Esophagus squamous epithelium (tissue), 5 donors: ENCODE data around the gene BGLAP. TPM values are rescaled to one million over a fixed set of nuclear protein-coding genes. Genes with fewer than 3 reads are reported as not detected.

Source experiments
- DNase-seq: peaks from one replicate; lab custom pipeline; 2025; lab: John Stamatoyannopoulos, UW
- H3K27ac ChIP-seq, 4 donors: fragments of 200-600 bp; sonication (generic); one replicate each; pipeline ENCODE4 v1.5.1; 2016 to 2019; ENCODE audit warnings: mild to moderate bottlenecking in 1 of 4
- H3K27me3 ChIP-seq, 4 donors: fragments of 200-600 bp; sonication (generic); 1 replicate in 3 of 4; 2 replicates in 1 of 4; pipeline versions ENCODE4 v1.5.1 to v1.6.0; 2017 to 2021; ENCODE audit warnings: antibody characterized with exemption in 1 of 4
- H3K36me3 ChIP-seq, 3 donors: fragments of 200-600 bp; sonication (generic); one replicate each; pipeline ENCODE4 v1.5.1; 2016 to 2019
- H3K4me1 ChIP-seq, 3 donors: fragments of 200-600 bp; sonication (generic); one replicate each; pipeline ENCODE4 v1.5.1; 2017 to 2019
- H3K4me3 ChIP-seq, 4 donors: fragments of 200-600 bp; sonication (generic); 1 replicate in 3 of 4; 2 replicates in 1 of 4; pipeline ENCODE4 v1.5.1; 2016 to 2019; ENCODE audit warnings: mild to moderate bottlenecking in 2 of 4, moderate library complexity in 1 of 4
- H3K9me3 ChIP-seq, 3 donors: fragments of 200-600 bp; sonication (generic); one replicate each; pipeline ENCODE4 v1.5.1; 2016 to 2019
- POLR2A ChIP-seq, 4 donors: fragments of 450-650 bp; IDR thresholded peaks; one replicate each; pipeline ENCODE4 v1.6.1; 2017; ENCODE audit warnings: antibody characterized with exemption in 4 of 4, mild to moderate bottlenecking in 4 of 4, moderate library complexity in 3 of 4
- WGBS, 2 donors: methylation state at CpG; one replicate each; pipeline ENCODE4 v1.1.5; 2018; 5-methylcytosine and 5-hydroxymethylcytosine counted together
- intact Hi-C: fragments of 100-400 bp; cut with DNase I; formaldehyde crosslinking; loops from one replicate; pipeline ENCODE4 v1.15.0; 2022
- total RNA-seq, 4 donors: library from RNA; depleted of rRNA; stranded (reverse); fragments of >200 nt; gene quantifications; one replicate each; pipeline ENCODE4 v1.1.0, GENCODE V29; 2016
- TF ChIP-seq, protein P1 (sequence below), 6 experiments: fragments of 450-650 bp in 4 of 6; fragments of 200-600 bp in 2 of 6; sonication (generic) in 2 of 6; IDR thresholded peaks; one replicate each; pipeline ENCODE4 v1.5.1; 2016 to 2019; ENCODE audit warnings: antibody characterized with exemption in 6 of 6, mild to moderate bottlenecking in 4 of 6, moderate library complexity in 4 of 6
- donor health status: DM: yes; HTN: yes; CAD: no.

BGLAP gene
- total RNA-seq, 4 donors from 2014 or later: 0.38 to 1.7 (median 0.40) TPM; not detected in 1

DNA sequence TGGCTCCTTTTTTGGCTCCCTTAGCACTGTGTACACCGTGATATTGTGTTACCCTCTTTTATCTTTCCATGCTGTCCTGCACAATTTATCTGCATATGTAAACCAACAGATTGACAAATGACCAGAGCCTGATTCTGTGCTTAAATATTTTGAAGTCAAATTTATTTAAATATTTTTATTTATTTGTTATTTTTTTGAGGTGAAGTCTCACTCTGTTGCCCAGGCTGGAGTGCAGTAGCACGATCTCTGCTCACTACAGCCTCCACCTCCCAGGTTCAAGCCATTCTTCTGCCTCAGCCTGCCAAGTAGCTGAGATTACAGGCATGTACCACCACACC, 16.3 kb upstream of the BGLAP start:
- WGBS, 2 donors: 9 to 17% methylated on average over 2 of the region's 2 CpGs
- Histone ChIP-seq H3K4me3 (no peak overlapping the region), H3K36me3 (peaks cover 8 to 92% (median 12%) of the 10 kb centered on the region in 3 donors), H3K9me3 (no peaks in the 10 kb centered on the region), H3K4me1 (peaks cover 0 to 12% (median 0%) of the 10 kb centered on the region in 3 donors), H3K27ac (peak overlapping the region in 2 of 4 donors; percentile 1 to 29), H3K27me3 (no peaks in the 10 kb centered on the region)
- TF ChIP-seq POLR2A (IDR thresholded peaks at IDR 0.05): no peak
- TF ChIP-seq, protein P1, sequence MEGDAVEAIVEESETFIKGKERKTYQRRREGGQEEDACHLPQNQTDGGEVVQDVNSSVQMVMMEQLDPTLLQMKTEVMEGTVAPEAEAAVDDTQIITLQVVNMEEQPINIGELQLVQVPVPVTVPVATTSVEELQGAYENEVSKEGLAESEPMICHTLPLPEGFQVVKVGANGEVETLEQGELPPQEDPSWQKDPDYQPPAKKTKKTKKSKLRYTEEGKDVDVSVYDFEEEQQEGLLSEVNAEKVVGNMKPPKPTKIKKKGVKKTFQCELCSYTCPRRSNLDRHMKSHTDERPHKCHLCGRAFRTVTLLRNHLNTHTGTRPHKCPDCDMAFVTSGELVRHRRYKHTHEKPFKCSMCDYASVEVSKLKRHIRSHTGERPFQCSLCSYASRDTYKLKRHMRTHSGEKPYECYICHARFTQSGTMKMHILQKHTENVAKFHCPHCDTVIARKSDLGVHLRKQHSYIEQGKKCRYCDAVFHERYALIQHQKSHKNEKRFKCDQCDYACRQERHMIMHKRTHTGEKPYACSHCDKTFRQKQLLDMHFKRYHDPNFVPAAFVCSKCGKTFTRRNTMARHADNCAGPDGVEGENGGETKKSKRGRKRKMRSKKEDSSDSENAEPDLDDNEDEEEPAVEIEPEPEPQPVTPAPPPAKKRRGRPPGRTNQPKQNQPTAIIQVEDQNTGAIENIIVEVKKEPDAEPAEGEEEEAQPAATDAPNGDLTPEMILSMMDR (IDR thresholded peaks at IDR 0.05): peak in 1 of 6 experiments; percentile 1
- no peak for DNase-seq
- intact Hi-C loops: loop anchor here (5.0 kb wide), 2 partner anchors 88 to 133 kb away; no protein-coding TSS in a partner anchor

DNA sequence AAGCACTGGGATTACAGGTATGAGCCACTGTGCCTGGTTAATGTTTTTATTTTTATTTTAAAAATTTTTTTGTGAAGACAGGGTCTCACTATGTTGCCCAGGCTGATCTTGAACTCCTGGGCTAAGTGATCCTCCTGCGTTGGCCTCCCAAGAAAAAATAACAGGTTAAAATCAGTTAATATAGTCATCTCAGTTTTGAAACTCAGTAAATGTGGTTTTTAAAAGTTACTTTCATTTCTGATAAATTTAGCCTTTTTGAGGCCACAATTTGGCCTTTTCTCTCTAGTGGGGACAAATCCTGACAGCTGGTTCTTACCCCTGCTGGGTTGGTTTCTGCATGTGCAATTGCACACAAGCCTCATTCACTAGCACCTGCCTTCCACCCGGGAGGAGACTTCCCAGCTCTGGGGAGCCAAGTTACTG, 15.9 kb upstream of the BGLAP start:
- 70 to 71% methylated on average over 2 of the region's 2 CpGs for WGBS, 2 donors
- Histone ChIP-seq H3K27me3 (no peaks in the 10 kb centered on the region), H3K4me3 (no peak overlapping the region), H3K27ac (peak overlapping the region in 1 of 4 donors; percentile 1), H3K9me3 (no peaks in the 10 kb centered on the region), H3K36me3 (peaks cover 8 to 91% (median 9%) of the 10 kb centered on the region in 3 donors), H3K4me1 (peaks cover 0 to 12% (median 0%) of the 10 kb centered on the region in 3 donors)
- no peak for TF ChIP-seq POLR2A (IDR thresholded peaks at IDR 0.05)
- TF ChIP-seq, protein P1 (IDR thresholded peaks at IDR 0.05): no peak
- no peak for DNase-seq
- intact Hi-C loops: loop anchor here (5.0 kb wide), 2 partner anchors 89 to 134 kb away; no protein-coding TSS in a partner anchor

DNA sequence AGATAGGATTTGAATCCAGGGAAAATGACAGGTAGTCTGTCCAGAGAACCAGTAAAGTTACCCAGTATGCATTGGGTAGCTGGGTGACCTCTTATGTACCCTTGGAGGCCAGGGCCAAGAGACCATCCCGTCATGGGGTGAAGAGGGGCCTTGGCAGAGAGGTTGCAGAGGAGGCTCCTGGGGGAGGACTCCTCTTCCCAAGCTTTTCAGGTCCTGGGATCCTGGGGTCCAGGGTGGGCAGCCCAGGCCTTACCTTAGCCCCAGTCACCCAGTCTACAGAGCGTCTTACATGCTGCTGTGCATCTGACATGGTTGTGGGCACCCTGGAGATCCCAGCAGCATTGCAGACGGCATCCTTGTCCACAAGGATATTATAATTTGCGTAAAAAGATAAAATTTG, 15.2 kb upstream of the BGLAP start:
- Histone ChIP-seq H3K27ac (no peak overlapping the region), H3K4me3 (no peak overlapping the region), H3K4me1 (peaks cover 0 to 12% (median 0%) of the 10 kb centered on the region in 3 donors), H3K27me3 (no peaks in the 10 kb centered on the region), H3K36me3 (peaks cover 4 to 91% (median 8%) of the 10 kb centered on the region in 3 donors), H3K9me3 (no peaks in the 10 kb centered on the region)
- WGBS, 2 donors: 84 to 97% methylated on average over 3 of the region's 4 CpGs
- no peak for DNase-seq
- TF ChIP-seq POLR2A (IDR thresholded peaks at IDR 0.05): no peak
- TF ChIP-seq, protein P1 (IDR thresholded peaks at IDR 0.05): no peak
- intact Hi-C loops: loop anchor here (5.0 kb wide), 2 partner anchors 89 to 134 kb away; no protein-coding TSS in a partner anchor

DNA sequence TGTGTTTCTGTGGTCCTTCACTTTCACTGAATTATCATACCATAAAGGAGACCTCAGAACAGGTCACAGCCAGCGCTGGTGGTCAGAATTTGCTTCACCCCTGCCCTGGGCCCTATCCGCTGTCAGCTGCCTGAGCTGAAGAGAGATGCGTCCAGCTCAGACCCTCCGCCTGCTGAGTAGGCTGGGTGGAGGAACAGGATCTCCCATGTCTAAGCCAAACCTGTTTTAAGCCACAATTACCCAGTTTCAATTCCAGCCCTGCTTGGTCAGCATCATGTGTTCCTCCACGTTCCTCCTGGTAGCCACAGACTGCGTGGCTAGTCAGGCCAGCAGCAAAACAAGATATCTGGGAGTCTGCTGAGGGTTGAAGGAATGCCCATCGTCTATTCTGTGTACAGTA, 13.5 kb upstream of the BGLAP start:
- Histone ChIP-seq H3K4me1 (peaks cover 0 to 12% (median 0%) of the 10 kb centered on the region in 3 donors), H3K9me3 (no peaks in the 10 kb centered on the region), H3K27me3 (no peaks in the 10 kb centered on the region), H3K27ac (no peak overlapping the region), H3K4me3 (no peak overlapping the region), H3K36me3 (peaks cover 0 to 91% (median 7%) of the 10 kb centered on the region in 3 donors)
- 79 to 87% methylated on average over 7 of the region's 7 CpGs for WGBS, 2 donors
- intact Hi-C loops: loop anchor here (5.0 kb wide), 2 partner anchors 91 to 136 kb away; no protein-coding TSS in a partner anchor
- no peak for TF ChIP-seq POLR2A (IDR thresholded peaks at IDR 0.05)
- TF ChIP-seq, protein P1 (IDR thresholded peaks at IDR 0.05): no peak
- DNase-seq: no peak

DNA sequence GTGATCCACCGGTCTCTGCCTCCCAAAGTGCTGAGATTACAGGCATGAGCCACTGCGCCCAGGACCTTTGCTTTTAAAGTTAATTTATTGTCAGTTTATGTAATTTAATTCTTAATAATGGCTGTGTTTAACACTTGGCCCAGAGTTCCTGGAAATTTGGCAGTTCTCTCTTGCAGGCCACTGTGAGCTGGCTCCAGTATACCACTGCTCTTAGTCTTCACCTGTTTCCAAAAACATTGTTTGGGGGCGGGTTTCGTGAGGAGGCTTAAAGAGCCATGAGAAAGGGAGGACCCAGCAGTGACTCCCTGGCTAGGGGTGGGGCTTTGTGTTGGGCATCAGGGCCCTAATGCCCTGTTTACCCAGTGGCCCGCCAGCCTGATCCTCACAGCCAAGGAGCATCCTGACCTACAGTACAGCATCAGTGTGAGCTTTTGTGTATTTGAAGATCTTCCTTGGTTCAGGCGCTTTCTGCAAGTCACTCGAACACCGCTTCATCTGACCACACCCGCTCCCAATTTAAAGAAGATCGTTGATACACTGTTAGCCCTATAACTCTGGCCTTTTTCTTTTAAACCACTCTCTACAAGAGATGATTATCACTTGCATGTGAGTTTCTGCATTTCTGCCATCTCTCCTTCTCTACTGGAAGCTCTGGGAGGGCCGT, 12.0 kb upstream of the BGLAP start:
- no peaks in the 10 kb centered on the region for H3K27me3 ChIP-seq
- intact Hi-C loops: loop anchor here (5.0 kb wide), 2 partner anchors 93 to 138 kb away; no protein-coding TSS in a partner anchor
- 83 to 90% methylated on average over 10 to 11 of the region's 11 CpGs for WGBS, 2 donors
- H3K27ac ChIP-seq: no peak overlapping the region
- H3K9me3 ChIP-seq: no peaks in the 10 kb centered on the region
- TF ChIP-seq, protein P1 (IDR thresholded peaks at IDR 0.05): no peak
- TF ChIP-seq POLR2A (IDR thresholded peaks at IDR 0.05): no peak
- H3K4me3 ChIP-seq: no peak overlapping the region
- DNase-seq: no peak
- peaks cover 0 to 91% (median 8%) of the 10 kb centered on the region in 3 donors for H3K36me3 ChIP-seq
- H3K4me1 ChIP-seq: peaks cover 0 to 9% (median 0%) of the 10 kb centered on the region in 3 donors
